GM19351 (cell line): ENCODE data around the gene RGS6.

Source experiments
- ATAC-seq: cut with Tn5 transposase; IDR thresholded peaks from one replicate; pipeline ENCODE4 v1.9.1; 2021; ENCODE audit warnings: mild to moderate bottlenecking, moderate library complexity; ENCODE audit not compliant: unreplicated experiment

The RGS6 gene

GRCh38 chr14:72222046-72222445 lies 289.8 kb downstream of the RGS6 start:
- no peak for ATAC-seq

DNA sequence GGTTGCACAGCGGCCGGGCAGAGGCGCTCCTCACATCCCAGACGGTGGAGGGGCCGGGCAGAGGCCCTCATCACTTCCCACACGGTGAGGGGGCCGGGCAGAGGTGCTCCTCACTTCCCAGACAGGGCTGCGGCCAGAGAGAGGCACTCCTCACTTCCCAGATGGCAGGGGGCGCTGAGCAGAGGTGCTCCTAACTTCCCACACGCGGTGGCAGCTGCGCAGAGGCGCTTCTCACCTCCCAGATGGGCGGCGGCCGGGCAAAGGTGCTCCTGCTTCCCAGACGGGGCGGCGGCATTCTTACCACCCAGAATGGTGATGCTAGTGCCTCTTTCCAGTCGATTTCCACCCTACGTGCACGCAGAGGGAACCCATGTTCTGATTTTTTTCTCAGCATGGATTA lies 304.4 kb downstream of the RGS6 start:
- ATAC-seq, result no peak

- ATAC-seq, result no peak
Measured at GRCh38 chr14:72237722-72238666, 305.8 kb downstream of the RGS6 start.

DNA sequence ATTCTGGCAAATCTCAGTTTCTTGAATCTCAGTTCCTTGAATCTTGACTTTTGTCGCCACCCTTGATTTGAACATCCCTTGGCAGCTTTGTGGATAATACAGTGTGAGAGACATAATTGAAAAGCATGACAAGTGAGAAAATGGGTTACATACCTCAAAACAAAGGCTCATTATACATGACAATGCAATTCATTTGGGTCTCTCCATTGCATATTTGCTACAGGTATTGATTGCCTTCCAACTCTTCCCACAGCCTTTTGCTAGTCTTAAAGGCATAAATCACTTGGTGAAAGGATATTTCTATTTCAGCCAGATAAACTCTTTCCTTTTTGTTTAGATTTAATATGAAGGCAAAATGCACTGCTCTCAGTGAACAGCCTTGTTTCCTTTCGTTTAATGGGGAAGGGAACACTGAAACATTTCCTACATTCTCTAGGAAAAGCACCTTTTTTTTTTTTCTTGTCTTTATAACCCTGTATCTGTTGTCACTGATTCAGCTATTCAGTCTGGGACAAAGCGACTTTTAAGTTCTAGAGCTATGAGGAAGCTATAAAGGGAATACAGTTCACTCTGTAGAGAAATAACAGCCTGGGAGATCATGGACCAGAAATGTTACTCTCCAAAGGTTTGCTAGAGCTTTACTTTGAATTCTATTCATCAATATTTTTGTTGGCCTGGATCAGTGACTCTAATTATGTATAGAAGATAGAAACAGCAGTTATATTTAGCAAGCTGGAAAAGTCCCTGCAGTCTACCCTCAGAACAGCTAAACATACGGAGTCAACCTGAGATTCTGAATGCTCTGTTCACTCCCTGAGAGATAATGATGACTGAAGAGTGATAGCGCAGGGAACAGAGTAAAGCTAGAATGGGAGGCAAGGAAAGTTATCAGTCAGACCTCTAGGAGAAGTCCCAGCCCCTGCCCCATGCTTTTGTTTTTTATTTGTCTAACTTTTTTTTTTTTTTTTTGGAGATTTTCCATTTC lies 311.4 kb downstream of the RGS6 start:
- no peak for ATAC-seq

- ATAC-seq, result no peak
Measured at GRCh38 chr14:72247896-72248465, 315.8 kb downstream of the RGS6 start.

DNA sequence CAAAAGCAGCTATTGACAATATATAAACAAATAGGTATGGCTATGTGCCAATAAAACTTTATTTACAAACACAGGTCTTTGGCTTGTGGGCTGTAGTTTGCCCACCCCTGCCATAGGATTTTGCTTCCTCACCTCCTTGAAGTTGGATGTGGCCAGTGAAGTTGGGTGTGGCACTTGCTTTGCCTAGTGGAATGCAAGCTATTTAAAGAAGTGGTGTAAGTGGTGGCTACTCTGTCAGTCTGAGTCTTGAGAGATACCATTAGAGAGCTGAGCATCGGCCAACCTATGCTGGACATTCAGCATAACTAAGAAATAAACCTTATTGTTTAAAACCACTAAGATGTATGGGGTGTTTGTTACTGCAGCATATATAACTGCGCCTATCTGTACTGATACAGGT lies 321.3 kb downstream of the RGS6 start:
- ATAC-seq, result no peak

- no peak for ATAC-seq
Measured at GRCh38 chr14:72254202-72254936, 322.1 kb downstream of the RGS6 start.

DNA sequence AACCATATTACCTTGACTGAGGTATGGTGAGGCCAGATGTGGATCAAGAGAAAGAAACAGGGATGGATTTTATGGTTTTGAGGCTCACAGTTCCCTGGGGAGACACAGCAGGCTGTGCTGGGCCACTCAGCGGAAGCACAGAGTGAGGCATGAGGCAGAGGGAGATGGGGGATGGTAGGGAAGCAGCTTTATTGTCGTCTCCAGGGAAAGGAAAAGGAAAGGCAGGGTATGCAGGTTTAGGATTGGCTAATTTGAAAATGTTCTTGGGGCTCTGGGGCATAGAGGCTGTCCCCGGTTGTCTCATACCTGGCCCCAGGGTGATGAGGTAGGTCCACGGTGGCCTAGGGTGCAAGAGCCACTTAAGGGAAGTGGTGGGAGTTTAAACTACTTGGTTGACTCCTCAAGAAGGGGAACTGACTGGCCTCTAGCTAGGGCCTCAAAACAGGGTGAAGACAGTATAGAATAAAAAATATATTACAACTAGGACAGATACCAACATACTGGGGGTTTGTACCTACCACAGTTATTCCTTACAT lies 322.8 kb downstream of the RGS6 start:
- no peak for ATAC-seq

- no peak for ATAC-seq
Measured at GRCh38 chr14:72256055-72256454, 323.8 kb downstream of the RGS6 start.

DNA sequence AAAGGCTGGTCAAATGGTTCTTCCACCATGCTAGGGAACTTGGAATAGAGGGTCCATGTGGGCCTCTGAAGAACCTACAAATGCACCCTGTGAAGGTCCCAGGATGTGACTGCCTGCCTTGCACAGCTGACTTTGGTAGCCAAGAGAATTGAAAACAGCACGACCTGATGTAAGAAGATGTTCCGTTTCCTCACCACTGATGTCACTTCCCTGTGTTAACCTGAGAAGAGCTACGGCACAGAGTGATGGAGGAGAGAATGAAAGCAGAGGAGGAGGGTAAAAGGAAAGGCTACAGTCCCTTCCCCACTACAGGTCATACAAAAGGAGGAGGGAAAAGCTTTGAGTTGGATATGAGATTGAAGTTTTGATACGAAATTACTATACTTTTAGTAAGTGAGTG lies 328.8 kb downstream of the RGS6 start:
- ATAC-seq, result no peak

DNA sequence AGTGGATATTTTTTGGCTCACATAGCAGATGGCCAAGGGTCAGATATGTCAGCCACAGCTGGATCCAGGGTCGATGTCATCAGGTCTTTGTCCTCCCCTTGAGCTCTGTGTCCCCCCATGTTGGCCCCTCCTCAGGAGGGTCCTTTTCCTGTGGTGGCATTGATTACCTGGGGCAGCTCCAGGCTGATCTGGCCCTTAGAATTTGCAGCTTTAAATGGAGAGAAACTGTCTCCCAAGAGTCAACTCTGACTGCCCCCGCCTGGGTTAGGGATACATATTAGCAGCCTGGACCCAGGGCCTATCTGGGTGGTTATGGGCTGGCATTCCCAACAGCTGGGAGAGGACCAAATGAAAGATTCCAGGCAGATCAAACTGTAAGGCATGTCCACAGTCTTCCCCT lies 330.5 kb downstream of the RGS6 start:
- no peak for ATAC-seq

DNA sequence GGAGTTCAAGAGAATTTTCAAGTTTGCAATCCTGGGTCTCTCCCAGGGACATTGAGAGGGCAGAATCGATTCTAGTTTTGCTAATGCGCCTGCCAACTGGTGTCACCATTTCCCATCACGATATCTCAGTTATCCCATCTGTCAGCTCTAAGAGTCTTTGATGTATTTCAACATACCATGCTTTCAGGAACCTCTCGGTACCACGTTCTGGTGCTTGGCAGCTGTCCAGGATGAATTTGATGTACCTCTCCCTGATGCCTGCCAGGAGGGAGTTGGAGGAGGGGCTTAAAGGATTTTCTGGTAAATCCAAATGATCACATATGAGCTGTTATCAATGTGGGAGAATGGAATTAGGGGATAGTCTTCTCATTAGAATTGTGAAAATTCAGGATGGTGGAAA lies 332.5 kb downstream of the RGS6 start:
- no peak for ATAC-seq

DNA sequence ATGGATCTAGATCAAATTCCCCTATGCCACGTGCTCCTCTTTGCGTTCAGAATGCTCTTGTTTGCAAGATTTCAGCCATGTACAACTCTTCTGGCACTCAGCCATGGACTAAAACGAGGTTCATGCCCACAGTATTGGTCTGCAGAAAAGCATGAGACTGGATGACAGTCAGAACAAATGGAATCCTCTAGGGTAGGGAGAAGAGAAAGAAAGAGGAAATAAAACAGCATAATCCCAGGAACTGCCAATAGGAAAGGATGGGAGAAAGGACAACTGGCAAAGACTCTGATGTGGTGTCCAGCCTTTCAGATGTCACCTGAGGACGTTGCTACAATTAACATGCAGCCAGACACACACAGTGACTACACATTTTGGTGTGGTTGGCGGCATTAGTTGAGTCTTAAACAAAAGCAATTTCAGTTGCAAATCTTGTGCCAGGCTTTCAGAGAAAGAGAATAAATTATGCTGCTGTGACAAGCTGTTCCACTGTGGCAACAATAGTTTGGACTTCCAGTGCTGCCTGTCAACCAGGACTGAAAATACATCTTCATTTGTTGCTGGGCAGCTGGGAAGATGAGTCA lies 338.0 kb downstream of the RGS6 start:
- ATAC-seq, result no peak

DNA sequence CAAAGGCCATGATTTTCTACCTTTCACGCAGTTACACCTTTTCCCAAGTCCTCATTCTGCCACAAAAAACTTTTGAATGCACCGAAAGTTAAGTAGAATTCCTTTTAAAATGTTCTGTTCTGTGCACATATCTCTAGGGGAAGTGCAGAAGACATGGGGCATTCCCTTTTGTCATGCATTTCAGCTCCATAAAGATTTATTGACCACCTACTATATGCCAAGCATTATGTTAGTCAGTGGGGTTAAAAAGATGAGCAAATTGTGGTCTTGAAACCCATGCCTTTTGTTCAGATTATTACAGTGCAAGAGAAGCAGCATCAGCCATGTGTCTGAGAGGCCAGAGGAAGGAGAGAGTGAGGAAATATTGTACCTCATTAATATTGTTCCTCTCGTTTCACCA lies 338.5 kb downstream of the RGS6 start:
- ATAC-seq, result no peak

DNA sequence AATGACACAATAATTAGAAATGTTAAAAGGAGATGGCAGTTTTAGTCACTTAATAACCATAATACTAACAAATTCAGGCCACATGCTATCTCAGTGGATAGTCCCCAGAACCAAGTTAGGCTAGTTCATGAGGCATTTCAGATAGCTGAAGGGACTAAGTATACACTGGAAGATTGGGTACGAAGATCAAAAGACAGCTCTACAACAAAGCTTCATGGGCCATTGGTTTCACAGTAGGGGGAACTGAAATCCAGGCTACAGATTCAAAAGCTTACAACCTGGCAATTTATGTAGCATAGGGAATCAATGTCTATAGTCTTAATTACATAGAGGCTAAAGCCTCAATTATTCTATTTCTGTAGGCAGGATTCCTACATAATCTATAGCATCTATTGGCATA lies 343.0 kb downstream of the RGS6 start:
- ATAC-seq, result no peak

- no peak for ATAC-seq
Measured at GRCh38 chr14:72278316-72278715, 346.1 kb downstream of the RGS6 start.

DNA sequence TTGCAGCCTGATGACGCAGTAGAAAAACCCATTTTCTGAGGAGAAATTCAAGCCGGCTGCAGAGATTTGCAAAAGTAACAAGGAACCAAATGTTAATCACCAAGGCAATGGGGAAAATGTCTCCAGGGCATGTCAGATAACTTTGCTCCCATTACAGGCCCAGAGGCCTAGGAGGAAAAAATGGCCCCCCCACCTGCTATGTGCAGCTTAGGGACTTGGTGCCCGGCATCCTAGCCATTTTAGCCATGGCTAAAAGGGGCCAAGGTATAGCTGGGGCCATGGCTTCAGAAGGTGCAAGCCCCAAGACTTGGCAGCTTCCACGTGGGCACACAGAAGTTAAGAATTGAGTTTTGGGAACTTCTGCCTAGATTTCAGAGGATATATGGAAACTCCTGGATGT lies 351.9 kb downstream of the RGS6 start:
- ATAC-seq, result no peak

GRCh38 chr14:72290241-72290640 lies 358.0 kb downstream of the RGS6 start:
- ATAC-seq, result no peak

DNA sequence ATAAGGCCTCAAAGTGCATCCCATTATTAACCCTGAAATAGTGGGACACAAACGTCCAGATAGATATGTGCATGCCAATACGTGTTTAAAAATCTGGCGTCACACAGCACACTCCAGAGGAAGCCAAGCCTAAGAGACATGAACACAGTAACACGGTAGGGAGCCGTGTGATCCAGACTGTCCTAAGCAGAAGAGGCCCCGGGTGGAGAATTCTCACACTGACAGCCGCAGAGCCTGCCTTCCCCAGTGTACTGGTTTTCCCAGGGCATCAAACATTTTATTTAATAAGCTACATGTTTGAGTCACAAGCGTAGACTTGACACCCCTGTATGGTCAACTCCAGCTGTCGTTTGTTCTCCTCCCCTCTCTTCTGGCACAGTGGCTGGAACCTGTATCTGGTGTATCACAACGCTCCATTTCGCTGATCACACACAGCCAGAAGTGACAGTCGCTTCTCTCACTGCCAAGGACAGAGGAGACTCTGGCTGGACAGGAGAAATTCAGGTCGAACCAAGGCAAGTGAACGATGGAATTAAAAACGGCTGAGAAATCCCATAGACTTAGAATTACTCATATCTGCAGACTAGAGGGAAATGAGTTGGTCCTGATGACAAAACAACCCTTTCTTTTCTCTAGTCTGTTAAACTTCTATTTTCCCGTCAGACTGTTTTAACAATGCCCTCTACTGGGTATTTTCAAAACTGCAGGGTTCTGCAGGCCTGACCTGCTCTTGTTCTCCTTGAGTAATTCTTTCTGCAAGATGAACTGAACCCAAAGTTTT lies 359.9 kb downstream of the RGS6 start:
- ATAC-seq, result no peak
